ENCODE measurements around the gene TPGS2.
"Not testable (repeated sequence)": the region's sequence is repeated elsewhere in the genome, so short reads cannot be mapped to it uniquely, and the experiment has no call there.

The TPGS2 gene, protein sequence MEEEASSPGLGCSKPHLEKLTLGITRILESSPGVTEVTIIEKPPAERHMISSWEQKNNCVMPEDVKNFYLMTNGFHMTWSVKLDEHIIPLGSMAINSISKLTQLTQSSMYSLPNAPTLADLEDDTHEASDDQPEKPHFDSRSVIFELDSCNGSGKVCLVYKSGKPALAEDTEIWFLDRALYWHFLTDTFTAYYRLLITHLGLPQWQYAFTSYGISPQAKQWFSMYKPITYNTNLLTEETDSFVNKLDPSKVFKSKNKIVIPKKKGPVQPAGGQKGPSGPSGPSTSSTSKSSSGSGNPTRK

DNA sequence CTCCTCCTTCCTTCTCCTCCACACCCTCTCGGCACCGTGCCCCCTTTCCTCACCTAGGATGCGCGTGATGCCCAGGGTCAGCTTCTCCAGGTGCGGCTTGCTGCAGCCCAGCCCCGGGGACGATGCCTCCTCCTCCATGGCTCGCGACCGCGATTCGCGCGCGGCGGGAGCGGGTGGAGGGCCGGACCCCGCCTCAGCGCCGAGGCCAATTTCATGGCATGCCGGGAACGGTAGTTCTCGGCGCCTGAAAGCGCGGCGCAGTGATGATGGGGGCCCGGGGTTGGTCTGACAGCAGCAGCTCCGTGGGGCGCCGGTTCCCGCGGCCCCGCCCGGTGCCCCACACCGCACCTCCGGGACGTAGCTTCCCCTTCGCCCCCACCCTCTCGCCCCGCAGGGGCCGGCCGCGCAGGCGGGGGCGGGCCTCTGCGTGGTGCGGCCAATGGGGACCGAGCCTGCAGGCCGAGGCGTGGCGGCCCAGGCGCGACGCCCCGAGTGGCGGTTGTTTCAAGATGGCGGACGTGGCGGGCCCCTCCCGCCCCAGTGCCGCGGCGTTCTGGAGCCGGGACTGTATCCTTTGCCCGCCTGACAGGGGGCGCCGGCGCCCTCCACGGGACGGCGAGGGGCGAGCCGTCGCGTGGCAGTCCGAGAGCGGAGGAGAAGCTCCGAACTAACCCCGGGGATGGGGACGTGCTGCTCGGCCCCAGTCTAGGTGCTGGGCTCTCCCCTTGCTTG is at the start of gene TPGS2, which contains the start of gene KIAA1328:
Gene TPGS2, minus strand, starts transcription at position 373 of the 732 bp plus-strand sequence. Its CDS starts 235 bp downstream, at position 138.
Gene KIAA1328, plus strand, starts transcription at position 498 of the 732 bp plus-strand sequence. Its CDS starts 12 bp downstream, at position 510.
- DNase-seq (ENCODE audit: low spot score) = peak; percentile 93

DNA sequence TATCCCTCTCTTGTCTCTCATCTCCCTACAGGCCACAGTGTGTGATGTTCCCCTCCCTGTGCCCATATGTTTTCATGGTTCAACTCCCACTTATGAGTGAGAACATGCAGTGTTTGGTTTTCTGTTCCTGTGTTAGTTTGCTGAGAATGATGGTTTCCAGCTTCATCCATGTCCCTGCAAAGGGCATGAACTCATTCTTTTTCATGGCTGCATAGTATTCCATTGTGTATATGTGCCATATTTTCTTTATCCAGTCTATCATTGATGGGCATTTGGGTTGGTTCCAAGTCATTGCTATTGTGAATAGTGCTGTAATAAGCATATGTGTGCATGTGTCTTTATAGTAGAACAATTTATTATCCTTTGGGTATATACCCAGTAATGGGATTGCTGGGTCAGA is 45.0 kb upstream of the TPGS2 start:
- DNase-seq (ENCODE audit: low spot score) = not testable (repeated sequence)

DNA sequence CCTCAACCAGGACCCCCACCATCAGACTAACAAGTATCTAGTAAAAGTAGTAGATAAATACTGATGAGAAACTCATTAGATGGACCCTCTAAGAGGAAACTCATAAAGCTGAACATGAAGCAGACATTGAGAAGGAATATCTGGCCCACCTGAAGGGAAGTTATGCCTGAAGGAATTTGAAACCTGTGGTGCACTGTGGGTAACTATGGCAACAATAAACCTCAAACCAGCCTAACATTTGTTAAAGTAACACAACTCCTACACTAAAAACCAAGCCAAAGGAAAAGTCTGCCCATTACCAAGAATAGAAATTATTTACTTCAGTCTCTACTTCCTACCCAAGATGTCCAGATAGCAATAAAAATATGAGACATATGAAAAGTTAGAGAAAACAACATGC is 43.5 kb upstream of the TPGS2 start:
- no peak for DNase-seq (ENCODE audit: low spot score)

DNA sequence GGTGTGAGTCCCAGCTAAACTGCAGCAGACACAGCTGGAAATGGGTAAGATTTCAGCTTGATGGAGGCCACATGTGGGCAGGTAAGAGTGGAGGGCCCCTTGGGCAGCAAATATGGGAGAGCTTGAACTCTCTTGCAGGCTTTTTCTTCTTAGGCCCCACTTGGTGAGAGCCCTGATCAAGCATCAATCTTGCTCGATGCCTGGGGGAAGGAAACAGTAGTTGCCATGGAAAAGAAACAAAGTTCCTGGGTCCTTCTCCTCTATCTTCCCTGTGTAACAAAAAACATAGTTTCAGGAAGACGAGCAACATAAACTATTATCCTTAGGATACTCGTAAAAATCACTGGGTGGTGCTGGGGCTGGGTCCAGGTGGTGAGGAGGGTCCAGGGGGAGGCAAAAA is 43.0 kb upstream of the TPGS2 start:
- no peak for DNase-seq (ENCODE audit: low spot score)

DNA sequence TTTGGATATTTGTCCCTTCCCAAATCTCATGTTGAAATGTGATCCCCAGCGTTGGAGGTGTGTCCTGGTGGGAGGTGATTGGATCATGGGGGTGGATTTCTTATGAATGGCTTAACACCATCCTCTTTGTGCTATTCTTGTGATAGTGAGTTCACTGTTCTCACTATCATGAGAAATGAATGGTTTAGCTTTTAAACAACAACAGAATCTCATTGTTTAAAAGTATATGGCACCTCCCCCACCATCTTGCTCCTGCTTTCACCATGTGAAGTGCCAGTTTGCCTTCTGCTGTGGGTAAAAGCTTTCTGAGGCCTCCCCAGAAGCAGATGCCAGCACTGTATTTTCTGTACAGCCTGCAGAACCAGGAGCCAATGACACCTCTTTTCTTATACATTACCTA is 38.3 kb upstream of the TPGS2 start:
- DNase-seq (ENCODE audit: low spot score) = no peak

DNA sequence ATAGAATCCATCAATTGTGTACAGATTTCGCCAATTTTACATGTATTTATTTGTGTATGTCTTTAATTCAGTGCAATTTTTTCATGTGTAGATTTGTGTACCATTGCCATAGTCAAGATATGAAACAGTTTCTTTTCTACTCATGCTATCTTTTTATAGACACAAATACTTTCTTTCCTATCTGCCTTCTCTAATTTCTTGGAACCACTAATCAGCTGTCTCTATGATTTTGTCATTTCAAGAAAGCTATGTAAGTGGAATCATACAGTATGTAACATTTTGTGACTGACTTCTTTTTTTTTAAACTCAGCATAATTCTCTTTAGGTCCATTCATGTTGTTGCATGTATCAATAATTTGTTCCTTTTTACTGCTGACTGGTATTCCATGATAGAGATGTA is 33.4 kb upstream of the TPGS2 start:
- DNase-seq (ENCODE audit: low spot score) = no peak

DNA sequence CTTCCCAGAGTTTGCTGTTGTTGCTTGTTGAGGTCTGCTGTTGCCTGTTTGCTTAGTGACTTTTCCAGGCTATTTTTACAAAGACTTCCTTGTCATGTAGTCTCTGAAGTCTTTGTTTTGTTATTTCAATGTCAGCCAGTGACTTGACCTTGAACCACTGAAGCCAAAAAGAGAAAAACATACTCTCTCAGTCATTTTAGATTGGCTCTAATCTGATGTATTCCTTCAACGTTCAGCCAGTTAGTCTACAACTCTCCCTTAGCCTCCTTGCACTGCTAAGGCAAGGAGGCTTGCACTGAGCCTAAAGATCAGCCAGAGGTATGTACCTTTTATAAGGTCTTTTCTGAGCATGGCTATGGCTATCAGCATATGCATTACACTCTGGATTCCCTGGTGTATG is 28.0 kb upstream of the TPGS2 start:
- no peak for DNase-seq (ENCODE audit: low spot score)

DNA sequence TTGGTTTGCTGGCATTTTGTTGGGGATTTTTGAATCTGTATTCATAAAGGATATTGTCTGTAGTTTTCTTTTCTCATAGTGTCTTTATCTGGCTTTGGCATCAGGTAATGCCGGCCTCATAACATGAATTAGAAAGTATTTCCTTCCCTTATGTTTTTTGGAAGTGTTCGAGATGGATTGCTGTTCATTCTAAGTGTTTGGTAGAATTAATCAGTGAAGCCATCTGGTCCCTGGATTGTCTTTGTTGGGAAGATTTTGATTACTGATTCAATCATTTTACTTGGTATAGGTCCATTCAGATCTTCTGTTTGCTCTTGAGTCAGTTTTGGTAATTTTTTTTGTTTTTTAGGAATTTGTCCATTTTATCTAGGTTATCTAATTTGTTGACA is 22.4 kb upstream of the TPGS2 start:
- DNase-seq (ENCODE audit: low spot score) = no peak

DNA sequence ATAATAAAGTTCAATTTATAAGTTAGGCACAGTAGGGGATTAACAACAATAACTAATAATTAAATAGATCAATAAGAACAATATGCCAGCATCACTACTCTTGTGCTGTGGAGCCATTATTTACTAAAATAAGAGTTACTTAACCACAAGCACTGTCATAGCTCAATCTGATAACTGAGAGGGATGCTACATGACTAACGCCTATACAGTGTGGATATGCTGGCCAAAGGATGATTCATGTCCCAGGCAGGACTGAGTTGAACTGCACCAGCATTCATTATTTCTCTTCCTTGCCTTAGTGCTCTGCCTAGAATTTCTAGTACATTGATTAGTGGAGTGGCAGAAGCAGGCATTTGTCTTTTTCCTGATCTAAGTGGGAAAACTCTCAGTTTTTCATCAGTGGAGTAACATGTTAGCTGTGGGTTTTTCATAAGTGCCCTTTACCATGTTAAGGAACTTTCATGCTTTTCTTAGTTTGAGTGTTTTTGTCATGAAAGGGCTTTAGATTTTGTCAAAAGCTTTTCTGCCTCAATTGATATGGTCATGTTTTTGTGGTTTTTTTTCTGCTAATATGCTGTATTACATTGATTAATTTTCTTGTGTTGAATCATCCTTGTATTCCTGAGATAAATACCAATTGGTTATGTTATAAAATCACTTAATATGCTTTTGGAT is 21.9 kb upstream of the TPGS2 start:
- DNase-seq (ENCODE audit: low spot score) = no peak

DNA sequence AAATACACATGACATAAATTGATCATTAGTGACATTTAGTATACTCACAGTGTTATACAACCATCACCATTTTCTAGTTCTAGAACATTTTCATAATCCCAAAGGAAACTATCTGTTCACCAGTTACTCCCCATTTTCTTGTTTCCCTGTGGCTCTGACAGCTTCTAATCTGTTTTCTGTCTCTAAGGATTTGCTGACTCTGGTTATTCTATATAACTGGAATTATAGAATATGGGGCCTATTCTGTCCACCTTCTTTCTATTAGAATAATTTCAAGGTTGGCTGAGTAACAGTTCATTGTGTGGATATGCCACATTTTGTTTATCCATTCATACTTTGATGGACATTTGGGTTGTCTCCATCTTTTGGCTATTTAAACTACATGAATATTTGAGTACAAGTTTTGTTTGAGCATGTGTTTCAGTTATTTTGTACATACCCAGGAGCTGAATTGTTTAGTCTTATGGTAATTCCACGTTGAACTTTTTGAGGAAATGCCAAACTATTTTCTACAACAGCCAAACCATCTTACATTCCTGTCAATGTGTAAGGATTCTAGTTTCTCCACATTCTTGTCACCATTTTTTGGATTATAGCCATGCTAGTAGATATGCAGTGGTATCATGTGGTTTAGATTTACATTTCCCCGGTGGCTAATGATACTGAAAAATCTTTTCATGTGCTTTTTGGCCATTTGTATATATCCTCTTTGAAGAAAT is 20.6 kb upstream of the TPGS2 start:
- DNase-seq (ENCODE audit: low spot score) = no peak

DNA sequence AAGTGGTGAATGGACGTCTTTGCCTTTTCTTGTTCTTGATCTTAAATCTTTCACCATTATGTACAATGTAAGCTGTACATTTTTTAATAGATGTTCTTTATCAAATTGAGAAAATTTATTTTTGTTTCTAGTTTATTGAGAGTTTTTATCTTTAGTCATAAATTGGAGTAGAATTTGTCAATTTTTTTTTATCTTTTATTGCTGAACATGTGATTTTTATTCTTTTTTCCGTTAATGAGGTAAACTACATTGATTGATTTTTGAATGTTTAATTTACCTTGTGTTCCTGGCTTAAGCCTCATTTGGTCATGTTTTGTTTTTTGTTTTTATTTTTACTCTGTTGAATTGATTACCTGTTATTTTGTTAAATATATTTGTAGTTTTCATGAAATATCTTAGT is 19.8 kb upstream of the TPGS2 start:
- no peak for DNase-seq (ENCODE audit: low spot score)

DNA sequence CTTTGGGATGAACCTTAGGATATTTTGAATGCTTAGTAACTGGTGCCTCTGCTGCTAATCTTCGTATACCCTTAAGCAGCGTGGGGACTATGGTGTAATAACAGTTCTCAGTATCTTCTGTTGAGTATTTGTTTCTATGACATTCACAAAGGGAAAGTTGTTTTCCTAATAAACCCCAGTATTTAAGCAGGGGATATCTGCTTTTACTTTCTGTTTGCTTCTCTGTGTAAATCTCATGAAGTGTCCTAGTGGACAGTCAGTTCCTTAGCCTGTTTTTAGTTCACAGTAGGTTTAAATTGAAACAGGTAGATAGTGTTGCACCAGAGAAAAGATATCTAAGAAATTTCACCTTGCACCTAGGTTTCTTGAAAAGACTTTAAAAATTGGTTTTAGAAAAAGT is 15.0 kb upstream of the TPGS2 start:
- DNase-seq (ENCODE audit: low spot score) = no peak

DNA sequence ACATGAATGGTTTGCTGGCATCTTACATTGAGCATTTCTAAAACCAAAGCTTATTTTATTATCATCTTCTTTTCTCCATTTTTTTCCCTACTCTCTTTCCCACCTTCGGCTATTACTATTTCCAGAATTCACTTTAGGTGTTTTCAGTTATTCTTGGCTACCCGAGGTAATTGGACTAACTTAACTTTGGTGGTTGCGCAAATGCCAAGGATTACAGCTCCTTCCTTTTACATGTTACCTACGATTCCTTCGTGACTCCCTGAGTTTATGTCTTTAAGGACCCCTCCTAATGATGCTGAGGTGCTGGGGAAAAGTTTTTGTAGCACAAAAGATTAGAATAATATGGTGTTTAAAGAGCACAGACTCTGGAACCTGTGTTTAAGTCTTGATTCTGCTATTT is 14.4 kb upstream of the TPGS2 start:
- DNase-seq (ENCODE audit: low spot score) = no peak

DNA sequence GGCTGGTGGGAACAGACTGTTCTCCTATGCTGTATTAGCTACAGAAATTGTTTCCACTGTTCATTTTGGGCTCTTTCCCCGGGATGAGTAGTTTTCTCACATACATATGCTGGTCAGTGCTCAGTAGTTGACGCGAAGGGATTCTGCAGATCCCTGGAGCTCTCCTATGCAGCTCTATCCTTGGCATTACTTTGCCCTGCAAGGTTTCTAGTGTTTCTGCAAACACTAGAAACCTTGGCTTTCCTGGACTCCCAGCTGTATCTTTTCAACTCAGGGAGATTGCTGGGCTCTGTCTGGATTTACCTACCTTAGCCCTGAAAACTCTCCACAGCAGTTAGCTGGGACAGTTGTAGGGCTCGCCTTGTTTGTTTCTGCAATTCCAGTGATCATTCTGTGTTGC is 11.0 kb upstream of the TPGS2 start:
- no peak for DNase-seq (ENCODE audit: low spot score)

DNA sequence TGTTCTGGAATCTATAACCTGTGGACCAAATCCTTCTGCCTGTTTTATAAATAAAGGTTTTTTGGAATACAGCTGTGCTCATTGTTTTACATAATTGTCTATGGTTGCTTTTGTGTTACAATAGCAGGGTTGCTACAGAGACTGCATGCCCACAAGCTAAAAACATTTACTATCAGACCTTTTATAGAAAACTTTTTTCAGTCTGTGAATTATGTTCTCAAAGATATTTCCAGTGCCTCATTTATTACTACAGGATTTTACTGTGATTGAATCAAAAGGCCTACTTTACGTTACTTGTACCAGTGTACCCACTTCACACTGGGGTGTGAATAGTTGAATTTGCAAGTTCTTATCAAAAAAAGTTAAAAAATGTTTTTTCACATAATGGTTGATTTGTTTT is 7.1 kb upstream of the TPGS2 start:
- no peak for DNase-seq (ENCODE audit: low spot score)

DNA sequence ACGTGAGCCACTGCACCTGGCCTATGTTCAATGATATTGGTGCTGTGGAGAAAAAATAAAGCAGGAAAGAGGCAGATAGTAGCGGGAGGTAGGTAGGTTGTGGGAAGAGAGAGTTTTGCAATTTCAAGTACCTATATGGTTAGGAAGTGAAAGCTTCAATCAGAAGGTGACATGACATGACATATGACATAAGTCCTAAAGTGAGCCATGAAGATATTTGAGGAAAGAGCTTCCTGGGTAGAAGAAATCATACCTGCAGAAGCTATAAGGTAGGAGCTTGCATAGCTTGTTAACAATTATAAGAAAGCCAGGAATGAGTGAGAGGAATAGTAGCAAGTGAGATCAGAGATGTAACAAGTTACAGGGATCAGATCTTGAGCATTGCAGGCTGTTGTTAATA is 4.3 kb upstream of the TPGS2 start:
- no peak for DNase-seq (ENCODE audit: low spot score)

DNA sequence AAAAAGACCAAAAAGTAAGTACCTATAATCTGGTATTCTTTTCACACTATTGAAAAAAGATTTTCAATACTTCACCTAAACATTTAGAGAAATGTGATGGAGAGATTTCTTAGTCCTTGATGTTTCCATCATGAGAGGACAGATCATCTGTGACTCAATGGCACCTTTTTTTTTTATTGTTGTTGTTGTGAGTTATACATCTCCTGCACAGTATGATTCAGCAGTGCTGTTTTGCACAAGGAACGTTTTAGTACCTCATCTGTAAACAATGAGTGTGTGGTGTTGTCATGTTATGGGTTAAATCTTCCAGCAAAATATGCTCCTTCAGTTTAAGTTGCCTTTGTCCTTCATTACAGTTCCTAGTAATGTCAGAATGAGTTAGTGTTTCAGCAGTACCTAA is 2.3 kb upstream of the TPGS2 start:
- DNase-seq (ENCODE audit: low spot score) = no peak

DNA sequence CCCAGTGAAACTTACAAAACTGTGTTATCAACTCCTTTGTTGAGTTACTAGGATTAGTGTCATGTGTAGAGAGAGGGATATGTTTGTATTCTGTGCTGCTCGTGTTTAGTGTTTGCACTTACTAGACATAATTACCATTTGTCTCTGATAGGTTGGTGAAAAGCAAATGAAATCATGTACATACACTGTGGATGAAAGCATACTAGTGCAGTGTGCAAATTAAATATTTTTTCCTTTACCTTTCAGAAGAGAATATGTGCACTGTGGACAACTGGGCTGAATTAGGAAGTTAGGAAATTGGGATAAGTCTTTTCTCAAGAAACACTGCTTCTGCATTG is 1.3 kb upstream of the TPGS2 start:
- no peak for DNase-seq (ENCODE audit: low spot score)

DNA sequence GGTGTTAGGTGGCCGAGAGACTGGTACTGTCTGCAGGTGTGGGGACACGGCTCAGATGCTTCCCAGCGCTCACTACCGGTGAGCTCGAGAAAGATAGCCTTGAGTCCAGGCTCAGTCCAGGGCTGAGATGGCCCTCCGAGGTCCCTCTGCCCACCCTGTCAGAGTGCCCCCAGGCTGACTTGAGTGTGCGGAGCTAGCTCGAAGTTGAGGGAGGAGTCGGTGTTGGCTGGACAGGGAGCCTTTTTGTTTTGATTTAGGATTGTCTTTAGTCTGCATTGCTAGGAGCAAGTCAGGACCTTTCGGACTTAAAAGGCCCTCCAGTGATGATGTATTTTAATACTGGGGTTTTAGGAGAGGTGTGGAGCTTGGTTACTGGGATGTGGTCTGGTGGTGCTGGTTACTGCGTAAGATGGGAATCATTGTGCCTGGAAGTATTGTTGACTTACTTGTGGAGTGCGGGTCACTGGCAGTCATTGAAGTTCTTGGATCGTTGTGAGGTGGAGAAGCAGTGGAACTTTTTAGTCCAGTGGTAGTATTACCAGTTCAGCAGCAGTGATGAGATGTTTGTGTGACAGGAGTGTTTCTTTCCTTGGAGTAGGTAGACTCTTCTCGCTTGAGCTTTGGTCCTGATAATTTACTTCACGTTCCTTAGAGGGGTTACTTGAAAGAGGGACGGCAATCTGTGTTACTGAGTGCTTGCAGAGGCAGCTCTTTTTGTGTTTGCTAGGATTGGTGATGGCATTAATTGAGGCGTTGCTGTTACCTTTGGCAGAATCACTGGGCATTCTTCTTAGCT is 758 bp upstream of the TPGS2 start:
- DNase-seq (ENCODE audit: low spot score) = no peak

DNA sequence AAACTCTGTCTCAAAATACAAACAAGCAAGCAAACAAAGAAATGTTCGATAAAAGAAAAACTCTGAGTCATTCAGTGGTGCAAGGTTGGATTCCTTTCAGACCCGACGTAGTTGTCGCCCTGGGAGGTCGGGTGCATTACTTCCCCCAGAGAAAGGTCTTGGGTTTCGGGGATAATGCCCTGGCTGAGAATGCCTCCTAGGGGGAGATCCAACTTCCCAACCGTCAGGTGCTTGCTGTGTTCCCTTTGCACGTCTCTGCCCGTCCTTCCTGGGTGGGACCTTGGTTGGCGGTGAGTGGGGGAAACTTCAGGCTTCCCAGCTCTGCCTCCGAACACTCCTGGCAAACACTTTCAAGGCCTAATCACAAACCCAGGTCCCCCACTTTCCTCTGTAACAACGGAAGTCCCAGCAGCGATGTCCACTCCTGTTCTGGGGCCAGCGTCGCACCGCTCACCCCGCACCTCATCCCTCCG is 609 bp downstream of the TPGS2 start:
- DNase-seq (ENCODE audit: low spot score) = peak; percentile 70

DNA sequence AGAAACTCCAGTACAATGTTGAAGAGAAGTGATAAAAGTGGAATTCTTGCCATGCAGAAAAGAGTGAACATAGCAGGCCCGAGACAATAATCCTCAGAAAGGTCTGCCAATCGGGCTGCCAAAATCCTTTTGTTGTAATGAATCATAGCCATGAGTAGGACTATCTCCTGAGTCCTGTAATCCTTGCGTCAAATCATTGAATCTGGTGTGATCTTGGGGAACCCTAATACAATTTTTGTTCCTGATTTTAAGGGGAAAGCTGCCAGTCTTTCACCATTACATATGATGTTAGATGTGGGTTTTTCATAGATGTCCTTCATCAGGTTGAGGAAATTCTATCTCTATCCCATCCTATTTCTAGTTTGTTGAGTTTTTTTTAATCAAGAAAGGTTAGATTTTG is 2.2 kb downstream of the TPGS2 start:
- DNase-seq (ENCODE audit: low spot score) = no peak

DNA sequence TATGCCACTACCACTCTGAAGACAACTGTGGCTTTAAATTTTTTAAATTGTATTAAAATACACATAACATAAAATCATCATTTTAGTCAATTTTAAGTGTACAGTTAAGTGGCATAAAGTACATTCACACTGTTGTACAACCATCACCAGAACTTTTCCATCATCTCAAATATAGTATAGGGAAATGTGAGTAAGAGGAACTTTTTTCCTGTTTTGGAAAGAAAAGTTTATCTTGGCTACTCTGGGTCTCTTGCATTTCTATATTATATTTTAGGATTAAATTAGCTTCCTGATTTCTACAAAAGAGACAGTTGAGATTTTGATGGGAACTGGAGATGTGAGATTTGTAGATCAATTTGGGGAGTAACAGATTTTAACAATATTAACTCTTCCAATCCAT is 3.3 kb downstream of the TPGS2 start:
- no peak for DNase-seq (ENCODE audit: low spot score)
